Activated naive CD4-positive, alpha-beta T cell treated with anti-CD3 and anti-CD28 coated beads, Interleukin-2, amount 10 ng/mL, durations not matched to agents 7 days and 5 days (primary cell): ENCODE results near the gene MRPS6.

Experiments
- CTCF ChIA-PET: fragments of 350-600 bp; sonication (Branson Sonifier 250); formaldehyde crosslinking; loops from one replicate; lab custom pipeline; 2021; ENCODE audit warnings: antibody characterized with exemption; lab: Charles Lee
- DNase-seq: peaks from one replicate; pipeline ENCODE4 v3.0.0-alpha.2; 2020
- H3K27ac Mint-ChIP-seq: one replicate; pipeline ENCODE4 v1.8.0; 2021; ENCODE audit warnings: mild to moderate bottlenecking, moderate library complexity, mixed read lengths
- H3K27me3 Mint-ChIP-seq: one replicate; pipeline ENCODE4 v1.8.0; 2021; ENCODE audit warnings: mild to moderate bottlenecking, mixed read lengths
- H3K36me3 Mint-ChIP-seq: one replicate; pipeline ENCODE4 v1.8.0; 2021; ENCODE audit warnings: mixed read lengths
- H3K4me1 Mint-ChIP-seq: one replicate; pipeline ENCODE4 v1.8.0; 2021; ENCODE audit warnings: mixed read lengths
- H3K4me3 Mint-ChIP-seq: one replicate; pipeline ENCODE4 v1.8.0; 2021; ENCODE audit warnings: mild to moderate bottlenecking, moderate library complexity, mixed read lengths
- H3K9me3 Mint-ChIP-seq: one replicate; pipeline ENCODE4 v1.8.0; 2021; ENCODE audit warnings: mixed read lengths

The MRPS6 gene

GRCh38 chr21:34126269-34126668 lies 52.9 kb downstream of the MRPS6 start:
- Mint-ChIP-seq H3K36me3 (peaks cover 56% of the 10 kb centered on the region), H3K27ac (no peak overlapping the region), H3K9me3 (no peaks in the 10 kb centered on the region), H3K27me3 (no peaks in the 10 kb centered on the region), H3K4me3 (no peak overlapping the region), H3K4me1 (peaks cover 46% of the 10 kb centered on the region)
- CTCF ChIA-PET, result no interaction called here
- peak; percentile 46 for DNase-seq

GRCh38 chr21:34126691-34127090 lies 53.3 kb downstream of the MRPS6 start:
- Mint-ChIP-seq H3K4me1 (peaks cover 50% of the 10 kb centered on the region), H3K9me3 (no peaks in the 10 kb centered on the region), H3K4me3 (no peak overlapping the region), H3K36me3 (peaks cover 57% of the 10 kb centered on the region), H3K27me3 (no peaks in the 10 kb centered on the region), H3K27ac (no peak overlapping the region)
- CTCF ChIA-PET, result no interaction called here
- DNase-seq, result no peak

- Mint-ChIP-seq H3K36me3 (peaks cover 68% of the 10 kb centered on the region), H3K27ac (no peak overlapping the region), H3K4me3 (no peak overlapping the region), H3K9me3 (peaks cover under 1% of the 10 kb centered on the region), H3K4me1 (peaks cover 65% of the 10 kb centered on the region), H3K27me3 (no peaks in the 10 kb centered on the region)
- DNase-seq, result no peak
- CTCF ChIA-PET, result interaction anchor here (0.9 to 6.0 kb wide), 6 partner anchors 23 to 205 kb away, joined by 3 to 35 read pairs (median 4); no protein-coding TSS in a partner anchor
These were observed 54.7 kb downstream of the MRPS6 start for GRCh38 chr21:34128124-34128523.

GRCh38 chr21:34128674-34129038 lies 55.3 kb downstream of the MRPS6 start:
- DNase-seq, result no peak
- CTCF ChIA-PET, result interaction anchor here (0.9 to 6.0 kb wide), 14 partner anchors 8 to 219 kb away, joined by 3 to 35 read pairs (median 4); no protein-coding TSS in a partner anchor
- no peaks in the 10 kb centered on the region for H3K27me3 Mint-ChIP-seq
- peaks cover 69% of the 10 kb centered on the region for H3K36me3 Mint-ChIP-seq
- H3K27ac Mint-ChIP-seq, result peak overlapping the region; percentile 89
- H3K9me3 Mint-ChIP-seq, result peaks cover 2% of the 10 kb centered on the region
- H3K4me3 Mint-ChIP-seq, result no peak overlapping the region
- peaks cover 70% of the 10 kb centered on the region for H3K4me1 Mint-ChIP-seq

GRCh38 chr21:34129039-34129891 lies 55.9 kb downstream of the MRPS6 start:
- peak overlapping the region; percentile 89 for H3K27ac Mint-ChIP-seq
- peak overlapping the region; percentile 53 for H3K4me3 Mint-ChIP-seq
- peaks cover 2% of the 10 kb centered on the region for H3K9me3 Mint-ChIP-seq
- DNase-seq, result peak; percentile 76
- H3K36me3 Mint-ChIP-seq, result peaks cover 66% of the 10 kb centered on the region
- peaks cover 71% of the 10 kb centered on the region for H3K4me1 Mint-ChIP-seq
- CTCF ChIA-PET, result interaction anchor here (0.6 to 6.0 kb wide), 19 partner anchors 9 to 219 kb away, joined by 3 to 35 read pairs (median 4); no protein-coding TSS in a partner anchor
- no peaks in the 10 kb centered on the region for H3K27me3 Mint-ChIP-seq

GRCh38 chr21:34129901-34130715 lies 56.7 kb downstream of the MRPS6 start:
- CTCF ChIA-PET, result interaction anchor here (0.9 to 6.0 kb wide), 11 partner anchors 11 to 218 kb away, joined by 3 to 35 read pairs (median 4); partner anchors contain the start of genes MRPS6 and SLC5A3
- Mint-ChIP-seq H3K27ac (peak overlapping the region; percentile 89), H3K9me3 (peaks cover 2% of the 10 kb centered on the region), H3K36me3 (peaks cover 65% of the 10 kb centered on the region), H3K4me3 (peak overlapping the region; percentile 53), H3K4me1 (peaks cover 71% of the 10 kb centered on the region), H3K27me3 (no peaks in the 10 kb centered on the region)
- no peak for DNase-seq

DNA sequence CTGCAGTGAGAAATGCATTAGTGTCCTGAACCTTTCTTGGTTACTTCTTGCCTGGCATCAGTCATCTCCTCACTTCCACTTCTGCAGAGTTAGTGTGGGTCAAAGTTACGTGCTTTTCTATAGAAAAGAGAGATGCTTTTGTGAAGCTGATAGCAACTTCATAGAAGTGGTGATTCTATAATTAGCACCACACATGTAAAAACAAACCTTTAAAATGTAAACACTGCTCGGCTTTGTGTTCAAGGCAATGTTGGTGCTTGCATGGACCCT lies 57.3 kb downstream of the MRPS6 start:
- Mint-ChIP-seq H3K36me3 (peaks cover 66% of the 10 kb centered on the region), H3K27me3 (no peaks in the 10 kb centered on the region), H3K9me3 (peaks cover 2% of the 10 kb centered on the region), H3K4me1 (peaks cover 68% of the 10 kb centered on the region), H3K27ac (peak overlapping the region; percentile 89), H3K4me3 (no peak overlapping the region)
- CTCF ChIA-PET, result interaction anchor here (1.0 to 6.0 kb wide), 7 partner anchors 10 to 217 kb away, joined by 3 to 35 read pairs (median 15); partner anchors contain the start of genes MRPS6 and SLC5A3
- DNase-seq, result no peak

DNA sequence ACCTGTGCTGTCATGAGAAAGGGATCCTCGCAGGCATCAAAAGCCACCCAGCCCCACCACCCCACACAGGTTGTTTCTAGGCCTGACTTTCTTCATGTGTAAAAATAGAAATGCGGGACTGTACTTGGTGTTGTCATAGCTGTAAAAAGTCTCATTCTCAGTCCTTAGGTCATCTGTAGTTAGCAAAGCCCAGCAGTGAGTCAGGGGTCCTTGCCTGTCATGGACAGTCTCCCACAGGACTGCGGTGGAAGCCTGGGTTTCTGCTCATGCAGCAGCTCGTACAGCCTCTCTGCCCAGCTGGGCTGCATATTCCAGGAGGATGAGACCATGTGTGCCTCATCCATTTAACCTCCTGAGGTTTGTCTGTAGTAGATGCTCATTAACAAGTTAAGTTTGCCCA lies 58.2 kb downstream of the MRPS6 start:
- Mint-ChIP-seq H3K27ac (peak overlapping the region; percentile 49), H3K27me3 (no peaks in the 10 kb centered on the region), H3K4me3 (no peak overlapping the region), H3K4me1 (peaks cover 59% of the 10 kb centered on the region), H3K36me3 (peaks cover 63% of the 10 kb centered on the region), H3K9me3 (peaks cover 2% of the 10 kb centered on the region)
- no peak for DNase-seq
- CTCF ChIA-PET, result interaction anchor here (1.1 to 6.0 kb wide), 5 partner anchors 9 to 208 kb away, joined by 3 to 35 read pairs (median 22); no protein-coding TSS in a partner anchor

DNA sequence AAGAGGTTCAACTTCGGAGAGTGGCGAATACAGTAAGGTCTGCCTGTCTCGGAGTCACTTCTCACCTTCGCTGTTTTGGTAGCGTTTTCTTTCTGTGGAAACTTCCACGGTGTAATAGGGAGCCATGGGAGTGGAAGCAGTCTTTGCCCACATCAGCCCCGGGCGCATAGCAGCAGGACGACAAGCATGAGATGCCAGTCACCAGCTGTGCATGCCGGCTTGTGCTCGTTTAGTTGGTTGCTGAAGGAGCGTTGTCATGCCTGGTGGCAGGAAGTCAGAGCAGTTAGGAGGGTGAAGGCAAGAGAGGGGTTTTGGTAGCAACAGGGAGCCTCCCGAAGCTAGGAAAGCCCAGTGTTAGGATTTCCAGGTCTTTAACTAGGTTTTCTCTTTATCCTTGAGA lies 58.8 kb downstream of the MRPS6 start:
- Mint-ChIP-seq H3K27ac (peak overlapping the region; percentile 15), H3K4me1 (peaks cover 59% of the 10 kb centered on the region), H3K4me3 (no peak overlapping the region), H3K27me3 (no peaks in the 10 kb centered on the region), H3K36me3 (peaks cover 64% of the 10 kb centered on the region), H3K9me3 (peaks cover 5% of the 10 kb centered on the region)
- CTCF ChIA-PET, result interaction anchor here (1.2 to 6.0 kb wide), 5 partner anchors 23 to 209 kb away, joined by 3 to 35 read pairs (median 3); no protein-coding TSS in a partner anchor
- DNase-seq, result no peak

DNA sequence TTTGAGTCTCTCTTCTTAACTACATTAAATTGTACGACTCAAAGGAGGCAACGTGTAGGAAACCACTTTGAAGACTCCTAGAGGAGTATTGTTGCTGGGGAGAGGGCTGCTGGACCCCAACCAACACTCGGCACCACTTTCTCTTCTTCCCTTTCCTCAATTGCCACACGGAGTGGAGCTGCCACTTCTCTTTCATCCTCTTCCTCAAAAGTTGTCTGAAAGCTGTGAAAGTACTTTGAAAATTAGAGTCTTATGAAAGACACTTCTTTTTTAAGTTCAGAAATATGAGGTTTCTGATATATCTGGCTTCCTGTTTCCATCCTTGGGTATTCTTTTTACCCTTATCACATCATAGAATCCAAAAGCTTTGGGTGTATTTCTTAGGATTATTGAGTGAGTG lies 59.5 kb downstream of the MRPS6 start:
- CTCF ChIA-PET, result interaction anchor here (0.6 to 6.0 kb wide), 10 partner anchors 8 to 215 kb away, joined by 3 to 35 read pairs (median 3); no protein-coding TSS in a partner anchor
- Mint-ChIP-seq H3K9me3 (peaks cover 5% of the 10 kb centered on the region), H3K27ac (peak overlapping the region; percentile 34), H3K27me3 (no peaks in the 10 kb centered on the region), H3K36me3 (peaks cover 61% of the 10 kb centered on the region), H3K4me1 (peaks cover 56% of the 10 kb centered on the region), H3K4me3 (no peak overlapping the region)
- no peak for DNase-seq

- Mint-ChIP-seq H3K27ac (peak overlapping the region; percentile 34), H3K4me1 (peaks cover 53% of the 10 kb centered on the region), H3K27me3 (no peaks in the 10 kb centered on the region), H3K9me3 (peaks cover 5% of the 10 kb centered on the region), H3K36me3 (peaks cover 60% of the 10 kb centered on the region), H3K4me3 (no peak overlapping the region)
- DNase-seq, result no peak
- CTCF ChIA-PET, result interaction anchor here (0.6 to 6.0 kb wide), 9 partner anchors 9 to 214 kb away, joined by 3 to 35 read pairs (median 3); no protein-coding TSS in a partner anchor
These were observed 60.0 kb downstream of the MRPS6 start for GRCh38 chr21:34133392-34133791.

GRCh38 chr21:34133802-34134201 lies 60.4 kb downstream of the MRPS6 start:
- no peak overlapping the region for H3K27ac Mint-ChIP-seq
- H3K4me1 Mint-ChIP-seq, result peaks cover 49% of the 10 kb centered on the region
- no peak for DNase-seq
- no peaks in the 10 kb centered on the region for H3K27me3 Mint-ChIP-seq
- no peak overlapping the region for H3K4me3 Mint-ChIP-seq
- peaks cover 60% of the 10 kb centered on the region for H3K36me3 Mint-ChIP-seq
- H3K9me3 Mint-ChIP-seq, result peaks cover 5% of the 10 kb centered on the region
- CTCF ChIA-PET, result interaction anchor here (0.6 to 6.0 kb wide), 7 partner anchors 9 to 212 kb away, joined by 3 to 35 read pairs (median 3); no protein-coding TSS in a partner anchor

GRCh38 chr21:34135330-34135729 lies 62.0 kb downstream of the MRPS6 start:
- peaks cover 65% of the 10 kb centered on the region for H3K36me3 Mint-ChIP-seq
- H3K4me3 Mint-ChIP-seq, result no peak overlapping the region
- no peak for DNase-seq
- peaks cover 5% of the 10 kb centered on the region for H3K9me3 Mint-ChIP-seq
- no peak overlapping the region for H3K27ac Mint-ChIP-seq
- H3K27me3 Mint-ChIP-seq, result no peaks in the 10 kb centered on the region
- peaks cover 34% of the 10 kb centered on the region for H3K4me1 Mint-ChIP-seq
- CTCF ChIA-PET, result no interaction called here

DNA sequence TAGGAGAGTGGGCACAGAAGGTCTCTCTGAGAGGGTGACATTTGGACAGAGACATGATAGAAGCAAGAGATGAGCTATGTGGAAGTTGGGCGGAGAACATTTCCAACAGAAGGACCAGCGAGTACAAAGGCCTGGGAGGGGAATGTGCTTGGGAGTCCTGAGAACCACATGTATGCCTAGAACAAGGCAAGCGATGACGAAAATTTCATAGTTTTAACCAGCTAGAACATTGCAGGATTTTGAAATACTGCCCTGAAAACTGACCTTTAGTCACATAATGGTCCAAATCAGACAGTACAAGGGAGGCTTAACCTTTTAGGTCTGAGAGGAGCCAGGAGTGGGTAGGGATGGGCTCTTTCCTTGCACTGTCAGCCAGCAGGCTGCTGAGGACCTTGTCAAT lies 68.0 kb downstream of the MRPS6 start:
- Mint-ChIP-seq H3K9me3 (peaks cover 10% of the 10 kb centered on the region), H3K4me3 (no peak overlapping the region), H3K4me1 (no peaks in the 10 kb centered on the region), H3K36me3 (peaks cover 66% of the 10 kb centered on the region), H3K27me3 (no peaks in the 10 kb centered on the region), H3K27ac (no peak overlapping the region)
- DNase-seq, result no peak
- CTCF ChIA-PET, result interaction anchor here (1.2 kb wide), 1 partner anchor 10 kb away, joined by 4 read pairs; no protein-coding TSS in a partner anchor
